Measurements from ENCODE around the gene COL4A1.

Gene COL4A1

GRCh38 chr13:110340812-110341444 lies 34.0 kb upstream of the COL4A1 start:
- DNase-seq = peak; percentile 65

- DNase-seq = no peak
Observed at GRCh38 chr13:110339975-110340550, 33.1 kb upstream of the COL4A1 start.

- no peak for DNase-seq
Observed at GRCh38 chr13:110339263-110339662, 32.3 kb upstream of the COL4A1 start.

GRCh38 chr13:110338441-110339101 lies 31.6 kb upstream of the COL4A1 start:
- no peak for DNase-seq

GRCh38 chr13:110337247-110337646 lies 30.3 kb upstream of the COL4A1 start:
- DNase-seq = no peak

- no peak for DNase-seq
Observed at GRCh38 chr13:110336681-110337080, 29.7 kb upstream of the COL4A1 start.

- no peak for DNase-seq
Observed at GRCh38 chr13:110336108-110336507, 29.2 kb upstream of the COL4A1 start.

GRCh38 chr13:110334841-110335490 lies 28.0 kb upstream of the COL4A1 start:
- DNase-seq = no peak

GRCh38 chr13:110334256-110334655 lies 27.3 kb upstream of the COL4A1 start:
- no peak for DNase-seq

- DNase-seq = no peak
Observed at GRCh38 chr13:110333837-110334236, 26.9 kb upstream of the COL4A1 start.

- DNase-seq = no peak
Observed at GRCh38 chr13:110332750-110333149, 25.8 kb upstream of the COL4A1 start.

GRCh38 chr13:110331362-110331761 lies 24.4 kb upstream of the COL4A1 start:
- no peak for DNase-seq

GRCh38 chr13:110330491-110331011 lies 23.6 kb upstream of the COL4A1 start:
- DNase-seq = no peak

GRCh38 chr13:110329798-110330461 lies 23.0 kb upstream of the COL4A1 start:
- no peak for DNase-seq

GRCh38 chr13:110329258-110329657 lies 22.3 kb upstream of the COL4A1 start:
- DNase-seq = no peak

GRCh38 chr13:110328573-110328972 lies 21.6 kb upstream of the COL4A1 start:
- DNase-seq = no peak

GRCh38 chr13:110327051-110327721 lies 20.2 kb upstream of the COL4A1 start:
- DNase-seq = no peak

GRCh38 chr13:110326263-110326904 lies 19.4 kb upstream of the COL4A1 start:
- DNase-seq = no peak

GRCh38 chr13:110324026-110324749 lies 17.2 kb upstream of the COL4A1 start:
- no peak for DNase-seq

GRCh38 chr13:110323172-110323891 lies 16.4 kb upstream of the COL4A1 start:
- no peak for DNase-seq

GRCh38 chr13:110322828-110323171 lies 15.8 kb upstream of the COL4A1 start:
- no peak for DNase-seq

All from activated naive CD4-positive, alpha-beta T cell treated with anti-CD3 and anti-CD28 coated beads, Interleukin-2, amount 50 U/mL, for 16 hours (primary cell).